Endothelial cell of umbilical vein (primary cell): ENCODE data around the gene BUB1. TPM values are rescaled to one million over a fixed set of nuclear protein-coding genes. Genes with fewer than 3 reads are reported as not detected.

Source experiments
- BruUV-seq: library from RNA; stranded (reverse); fragments of 400-500 nt; replicated peaks from 2 replicates; lab custom pipeline; 2021; lab: Mats Ljungman, UMichigan
- CTCF ChIA-PET: fragments of 300-600, 350-600 bp; sonication (Branson Sonifier 250); formaldehyde crosslinking; loops from one replicate; lab custom pipeline; 2021; ENCODE audit warnings: antibody characterized with exemption, inconsistent platforms; lab: Charles Lee
- POLR2A ChIA-PET: fragments of 300-600, 350-600 bp; sonication (Branson Sonifier 250); formaldehyde crosslinking; loops from one replicate; lab custom pipeline; 2021; ENCODE audit warnings: antibody characterized with exemption, inconsistent platforms; lab: Charles Lee
- DNase-seq: peaks from one replicate; pipeline ENCODE4 v3.0.0-alpha.2; 2011; ENCODE audit warnings: low read depth, low spot score
- FAIRE-seq: peaks from 2 replicates; lab custom pipeline; 2011; peaks lifted over from hg19 to GRCh38; lab: Jason Lieb, UNC
- H2AFZ ChIP-seq: 2 replicates; pipeline ENCODE4 v1.6.0; 2012; ENCODE audit warnings: low read depth, low read length, control low read depth, inconsistent platforms
- H3K27ac ChIP-seq: 2 replicates; pipeline ENCODE4 v1.5.1; 2011; ENCODE audit warnings: low read depth, mild to moderate bottlenecking, control low read depth, low read length, moderate library complexity; ENCODE audit not compliant: insufficient read depth
- H3K27me3 ChIP-seq, 2 experiments: 2 replicates each; pipeline versions ENCODE4 v1.6.0 to v1.6.1; 2011; ENCODE audit warnings: low read length in 2 of 2, mixed read lengths in 1 of 2; ENCODE audit not compliant: control insufficient read depth in 2 of 2, insufficient read depth in 2 of 2
- H3K36me3 ChIP-seq, 2 experiments: 2 replicates in 1 of 2; 3 replicates in 1 of 2; pipeline ENCODE4 v1.5.1; 2011; ENCODE audit warnings: low read length in 2 of 2, mild to moderate bottlenecking in 1 of 2, moderate library complexity in 1 of 2; ENCODE audit not compliant: control insufficient read depth in 2 of 2, insufficient read depth in 2 of 2; ENCODE audit errors: extremely low read depth in 1 of 2
- H3K4me1 ChIP-seq: 3 replicates; pipeline ENCODE4 v1.5.1; 2011; ENCODE audit warnings: mild to moderate bottlenecking, low read length; ENCODE audit not compliant: control insufficient read depth, insufficient read depth; ENCODE audit errors: extremely low read depth
- H3K4me2 ChIP-seq: 2 replicates; pipeline ENCODE4 v1.6.1; 2011; ENCODE audit warnings: low read length, control low read depth, mixed read lengths; ENCODE audit not compliant: insufficient read depth
- H3K4me3 ChIP-seq, 3 experiments: fragments of 200-600 bp in 1 of 3; sonication (generic), shearing (Covaris generic) in 1 of 3; replicated peaks in 1 of 3; 2 replicates each; pipeline ENCODE4 v1.5.1; 2011 to 2016; ENCODE audit warnings: control low read depth in 3 of 3, low read length in 3 of 3, mild to moderate bottlenecking in 2 of 3, inconsistent platforms in 1 of 3, low read depth in 1 of 3, moderate library complexity in 1 of 3; ENCODE audit not compliant: insufficient read depth in 1 of 3
- H3K79me2 ChIP-seq: 2 replicates; pipeline ENCODE4 v1.6.0; 2012; ENCODE audit warnings: low read length, inconsistent platforms; ENCODE audit not compliant: control insufficient read depth, insufficient read depth
- H3K9ac ChIP-seq: replicated peaks from 2 replicates; pipeline ENCODE3; 2011; ENCODE audit warnings: low read length, control low read depth; ENCODE audit not compliant: insufficient read depth; ENCODE audit errors: extremely low read depth
- H3K9me1 ChIP-seq: replicated peaks from 3 replicates; pipeline ENCODE4 v1.6.0; 2011; ENCODE audit warnings: mild to moderate bottlenecking, low read length; ENCODE audit not compliant: control insufficient read depth, insufficient read depth; ENCODE audit errors: extremely low read depth
- H3K9me3 ChIP-seq: replicated peaks from 2 replicates; pipeline ENCODE4 v1.5.1; 2012; ENCODE audit warnings: low read length, inconsistent platforms; ENCODE audit not compliant: control insufficient read depth, insufficient read depth
- H4K20me1 ChIP-seq: replicated peaks from 2 replicates; pipeline ENCODE3; 2011; ENCODE audit warnings: mild to moderate bottlenecking, low read length; ENCODE audit not compliant: control insufficient read depth, insufficient read depth; ENCODE audit errors: extremely low read depth
- EZH2 ChIP-seq: IDR thresholded peaks from 2 replicates; pipeline ENCODE4 v1.6.1; 2012; ENCODE audit warnings: borderline replicate concordance, low read depth, mild to moderate bottlenecking, moderate library complexity, low read length, inconsistent platforms; ENCODE audit not compliant: severe bottlenecking
- FOS ChIP-seq: IDR thresholded peaks from 2 replicates; pipeline ENCODE4 v1.6.1; 2011; ENCODE audit warnings: mild to moderate bottlenecking, low read length, moderate library complexity, borderline replicate concordance; ENCODE audit not compliant: insufficient read depth
- GATA2 ChIP-seq: IDR thresholded peaks from 2 replicates; pipeline ENCODE4 v1.7.0; 2011; ENCODE audit warnings: low read depth, mild to moderate bottlenecking, moderate library complexity, mixed read lengths, low read length; ENCODE audit not compliant: insufficient read length, insufficient read depth
- JUN ChIP-seq: IDR thresholded peaks from 2 replicates; pipeline ENCODE4 v1.6.1; 2011; ENCODE audit warnings: borderline replicate concordance, low read depth; ENCODE audit not compliant: insufficient read length, insufficient read depth
- MYC ChIP-seq: IDR thresholded peaks from one replicate; pipeline ENCODE4 v1.6.1; 2011; ENCODE audit warnings: mild to moderate bottlenecking, low read depth, low read length
- POLR2A ChIP-seq: IDR thresholded peaks from 2 replicates; pipeline ENCODE4 v1.6.1; 2012; ENCODE audit warnings: low read depth, mild to moderate bottlenecking, control low read depth, low read length
- POLR2AphosphoS5 ChIP-seq: IDR thresholded peaks from 2 replicates; pipeline ENCODE4 v1.6.1; 2012; ENCODE audit warnings: low read depth, mild to moderate bottlenecking, control low read depth, low read length, moderate library complexity; ENCODE audit not compliant: insufficient read depth
- dilution Hi-C: fragments of 300-500 bp; cut with MboI; formaldehyde crosslinking; loops from one replicate; pipeline ENCODE4 v1.15.0; 2019; ENCODE audit warnings: low sequenced_read_pairs; ENCODE audit not compliant: extremely low pct_ligation_motif_present
- intact Hi-C: fragments of 100-400 bp; cut with micrococcal nuclease; formaldehyde crosslinking; loops from one replicate; pipeline ENCODE4 v1.10.0; 2022
- polyA plus RNA-seq, 4 experiments: library from polyadenylated mRNA; depleted of rRNA in 3 of 4; stranded (reverse) in 3 of 4; unstranded in 1 of 4; fragments of >200 nt; gene quantifications; 2 replicates each; pipeline versions ENCODE4 v1.2.1 to v1.2.3, GENCODE V29; 2011 to 2012; ENCODE audit warnings: missing spikeins in 1 of 4
- total RNA-seq: library from RNA; stranded (reverse); gene quantifications from 2 replicates; pipeline ENCODE4 v1.2.3, GENCODE V29; 2021
- TF ChIP-seq, protein P1 (sequence below): IDR thresholded peaks from 2 replicates; pipeline ENCODE4 v1.6.1; 2011; ENCODE audit not compliant: insufficient read depth, insufficient read length
- TF ChIP-seq, protein P2 (sequence below), 2 donors: IDR thresholded peaks; 1 replicate in 1 of 2; 2 replicates in 1 of 2; pipeline ENCODE4 v1.5.1; 2011; ENCODE audit warnings: low read length in 2 of 2, mild to moderate bottlenecking in 2 of 2, moderate library complexity in 2 of 2, control low read depth in 1 of 2, inconsistent platforms in 1 of 2, low read depth in 1 of 2; ENCODE audit not compliant: insufficient read depth in 1 of 2; ENCODE audit errors: extremely low read depth in 1 of 2

BUB1 gene
- total and polyA plus RNA-seq, 2 donors (not counting 3 experiments of a cell fraction or from before 2014, with no cell fraction given) = 16.1 to 66.4 TPM

DNA sequence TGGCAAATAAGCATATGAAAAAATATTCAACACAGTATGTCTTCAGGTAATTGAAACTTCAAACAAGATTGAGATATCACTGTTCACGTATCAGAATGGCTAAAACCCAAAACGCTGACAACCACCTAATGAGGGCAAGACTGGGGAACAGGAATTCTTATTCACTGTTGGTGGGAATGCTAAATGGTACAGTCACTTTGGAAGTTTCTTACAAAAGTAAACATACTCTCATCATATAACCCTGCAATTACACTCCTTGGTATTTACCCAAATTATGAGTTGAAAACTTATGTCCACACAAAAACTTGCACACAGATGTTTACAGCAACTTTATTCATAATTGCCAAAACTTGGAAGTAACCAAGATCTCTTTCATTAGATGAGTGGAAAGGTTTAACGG is 30.1 kb downstream of the BUB1 start:
- DNase-seq = no peak
- ChIA-PET POLR2A (no interaction called here), CTCF (interaction anchor here (0.6 kb wide), 1 partner anchor 101 kb away, joined by 3 read pairs; no protein-coding TSS in a partner anchor)
- Histone ChIP-seq H3K4me3 (no peak overlapping the region), H4K20me1 (no peaks in the 10 kb centered on the region), H3K27me3 (no peaks in the 10 kb centered on the region), H3K9me3 (no peaks in the 10 kb centered on the region), H3K36me3 (peaks cover 0 to 19% of the 10 kb centered on the region in 2 experiments), H3K4me1 (no peaks in the 10 kb centered on the region), H3K27ac (no peak overlapping the region), H3K9ac (no peak overlapping the region), H2AFZ (no peak overlapping the region), H3K9me1 (no peaks in the 10 kb centered on the region), H3K79me2 (peaks cover 11% of the 10 kb centered on the region), H3K4me2 (no peak overlapping the region)
- BruUV-seq = no TSS peak
- no peak for FAIRE-seq
- TF ChIP-seq MYC (no peak), POLR2A (no peak), JUN (no peak), POLR2AphosphoS5 (no peak), GATA2 (no peak), EZH2 (no peak)
- TF ChIP-seq, protein P1, sequence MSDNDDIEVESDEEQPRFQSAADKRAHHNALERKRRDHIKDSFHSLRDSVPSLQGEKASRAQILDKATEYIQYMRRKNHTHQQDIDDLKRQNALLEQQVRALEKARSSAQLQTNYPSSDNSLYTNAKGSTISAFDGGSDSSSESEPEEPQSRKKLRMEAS = no peak
- dilution Hi-C loops (no loop called here), intact Hi-C loops (no loop called here)

DNA sequence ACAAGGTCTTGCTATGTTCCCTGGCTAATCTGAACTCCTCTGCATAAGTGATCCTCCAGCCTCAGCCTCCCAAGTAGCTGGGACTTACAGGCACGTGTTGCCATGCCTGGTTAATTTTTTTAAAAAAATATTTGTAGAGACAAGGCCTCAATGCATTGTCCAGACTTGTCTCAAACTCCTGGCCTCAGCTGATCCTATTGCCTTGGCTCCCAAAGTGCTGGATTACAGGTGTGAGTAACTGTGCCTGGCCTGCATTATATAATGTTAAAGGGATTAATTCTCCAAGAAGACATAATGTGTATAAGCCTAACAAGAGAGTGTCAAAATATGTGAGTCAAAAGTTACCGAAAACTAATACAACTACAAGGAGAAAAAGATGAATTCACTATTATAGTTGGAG is 32.2 kb downstream of the BUB1 start:
- no peak for FAIRE-seq
- no peaks in the 10 kb centered on the region for H3K27me3 ChIP-seq
- intact Hi-C loops (no loop called here), dilution Hi-C loops (no loop called here)
- no peak for DNase-seq
- H3K9me3 ChIP-seq = no peaks in the 10 kb centered on the region
- no peaks in the 10 kb centered on the region for H3K9me1 ChIP-seq
- H3K36me3 ChIP-seq = peaks cover 2 to 18% of the 10 kb centered on the region in 2 experiments
- H3K4me1 ChIP-seq = no peaks in the 10 kb centered on the region
- TF ChIP-seq FOS (no peak), POLR2A (no peak), GATA2 (no peak), JUN (no peak), MYC (no peak), POLR2AphosphoS5 (no peak), EZH2 (no peak)
- TF ChIP-seq, protein P1 = no peak
- TF ChIP-seq, protein P2, sequence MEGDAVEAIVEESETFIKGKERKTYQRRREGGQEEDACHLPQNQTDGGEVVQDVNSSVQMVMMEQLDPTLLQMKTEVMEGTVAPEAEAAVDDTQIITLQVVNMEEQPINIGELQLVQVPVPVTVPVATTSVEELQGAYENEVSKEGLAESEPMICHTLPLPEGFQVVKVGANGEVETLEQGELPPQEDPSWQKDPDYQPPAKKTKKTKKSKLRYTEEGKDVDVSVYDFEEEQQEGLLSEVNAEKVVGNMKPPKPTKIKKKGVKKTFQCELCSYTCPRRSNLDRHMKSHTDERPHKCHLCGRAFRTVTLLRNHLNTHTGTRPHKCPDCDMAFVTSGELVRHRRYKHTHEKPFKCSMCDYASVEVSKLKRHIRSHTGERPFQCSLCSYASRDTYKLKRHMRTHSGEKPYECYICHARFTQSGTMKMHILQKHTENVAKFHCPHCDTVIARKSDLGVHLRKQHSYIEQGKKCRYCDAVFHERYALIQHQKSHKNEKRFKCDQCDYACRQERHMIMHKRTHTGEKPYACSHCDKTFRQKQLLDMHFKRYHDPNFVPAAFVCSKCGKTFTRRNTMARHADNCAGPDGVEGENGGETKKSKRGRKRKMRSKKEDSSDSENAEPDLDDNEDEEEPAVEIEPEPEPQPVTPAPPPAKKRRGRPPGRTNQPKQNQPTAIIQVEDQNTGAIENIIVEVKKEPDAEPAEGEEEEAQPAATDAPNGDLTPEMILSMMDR (IDR thresholded peaks at IDR 0.05; ENCODE audit: extremely low read depth in 1 of 2, insufficient read depth in 1 of 2, low read depth in 1 of 2, low read length in 2 of 2) = no peak
- no peak overlapping the region for H2AFZ ChIP-seq
- H4K20me1 ChIP-seq = no peaks in the 10 kb centered on the region
- H3K4me3 ChIP-seq = no peak overlapping the region
- no peak overlapping the region for H3K4me2 ChIP-seq
- no peak overlapping the region for H3K27ac ChIP-seq
- ChIA-PET CTCF (no interaction called here), POLR2A (no interaction called here)
- H3K79me2 ChIP-seq = peaks cover 11% of the 10 kb centered on the region
- BruUV-seq = no TSS peak
- no peak overlapping the region for H3K9ac ChIP-seq
